HG03457 (cell line): Measurements from ENCODE around the gene PHLDB1.
"Not testable (repeated sequence)": the region's sequence is repeated elsewhere in the genome, so short reads cannot be mapped to it uniquely, and the experiment has no call there.

Source experiments
- ATAC-seq: cut with Tn5 transposase; IDR thresholded peaks from one replicate; pipeline ENCODE4 v1.9.1; 2021; ENCODE audit warnings: moderate number of reproducible peaks; ENCODE audit not compliant: unreplicated experiment

PHLDB1 gene

GRCh38 chr11:118607401-118608359, at the start of gene PHLDB1:
Gene PHLDB1 (plus strand): TSS chr11:118607615. CDS start chr11:118613837, 6,222 bp downstream.
- ATAC-seq = no peak

- no peak for ATAC-seq
Measured at GRCh38 chr11:118560806-118561205, 46.6 kb upstream of the PHLDB1 start.

GRCh38 chr11:118565051-118565450, 42.4 kb upstream of the PHLDB1 start:
- ATAC-seq = no peak

GRCh38 chr11:118569670-118570069, 37.7 kb upstream of the PHLDB1 start:
- ATAC-seq = no peak

GRCh38 chr11:118570787-118571186, 36.6 kb upstream of the PHLDB1 start:
- ATAC-seq = no peak

- ATAC-seq = not testable (repeated sequence)
Measured at GRCh38 chr11:118571701-118572060, 35.7 kb upstream of the PHLDB1 start.

- no peak for ATAC-seq
Measured at GRCh38 chr11:118572061-118572980, 35.1 kb upstream of the PHLDB1 start, which contains the start of gene ARCN1. Gene ARCN1 (plus strand): TSS chr11:118572409. CDS start chr11:118572548, 139 bp downstream.

GRCh38 chr11:118572981-118573550, 34.3 kb upstream of the PHLDB1 start:
- ATAC-seq = no peak

GRCh38 chr11:118574636-118575035, 32.8 kb upstream of the PHLDB1 start:
- no peak for ATAC-seq

- ATAC-seq = not testable (repeated sequence)
Measured at GRCh38 chr11:118577995-118578394, 29.4 kb upstream of the PHLDB1 start.

GRCh38 chr11:118581057-118581456, 26.4 kb upstream of the PHLDB1 start:
- ATAC-seq = no peak

GRCh38 chr11:118587952-118588351, 19.5 kb upstream of the PHLDB1 start:
- no peak for ATAC-seq

GRCh38 chr11:118592616-118593367, 14.6 kb upstream of the PHLDB1 start:
- no peak for ATAC-seq

GRCh38 chr11:118594984-118595383, 12.4 kb upstream of the PHLDB1 start:
- ATAC-seq = not testable (repeated sequence)

GRCh38 chr11:118596224-118597146, 10.9 kb upstream of the PHLDB1 start:
- ATAC-seq = no peak

- ATAC-seq = no peak
Measured at GRCh38 chr11:118597556-118597955, 9.9 kb upstream of the PHLDB1 start.

- ATAC-seq = no peak
Measured at GRCh38 chr11:118602331-118602730, 5.1 kb upstream of the PHLDB1 start.

- ATAC-seq = not testable (repeated sequence)
Measured at GRCh38 chr11:118603709-118604108, 3.7 kb upstream of the PHLDB1 start.

- no peak for ATAC-seq
Measured at GRCh38 chr11:118604566-118604965, 2.8 kb upstream of the PHLDB1 start.
